Measurements from ENCODE around the gene CC2D2B. TPM values are rescaled to one million over a fixed set of nuclear protein-coding genes. Genes with fewer than 3 reads are reported as not detected.

The CC2D2B gene, protein sequence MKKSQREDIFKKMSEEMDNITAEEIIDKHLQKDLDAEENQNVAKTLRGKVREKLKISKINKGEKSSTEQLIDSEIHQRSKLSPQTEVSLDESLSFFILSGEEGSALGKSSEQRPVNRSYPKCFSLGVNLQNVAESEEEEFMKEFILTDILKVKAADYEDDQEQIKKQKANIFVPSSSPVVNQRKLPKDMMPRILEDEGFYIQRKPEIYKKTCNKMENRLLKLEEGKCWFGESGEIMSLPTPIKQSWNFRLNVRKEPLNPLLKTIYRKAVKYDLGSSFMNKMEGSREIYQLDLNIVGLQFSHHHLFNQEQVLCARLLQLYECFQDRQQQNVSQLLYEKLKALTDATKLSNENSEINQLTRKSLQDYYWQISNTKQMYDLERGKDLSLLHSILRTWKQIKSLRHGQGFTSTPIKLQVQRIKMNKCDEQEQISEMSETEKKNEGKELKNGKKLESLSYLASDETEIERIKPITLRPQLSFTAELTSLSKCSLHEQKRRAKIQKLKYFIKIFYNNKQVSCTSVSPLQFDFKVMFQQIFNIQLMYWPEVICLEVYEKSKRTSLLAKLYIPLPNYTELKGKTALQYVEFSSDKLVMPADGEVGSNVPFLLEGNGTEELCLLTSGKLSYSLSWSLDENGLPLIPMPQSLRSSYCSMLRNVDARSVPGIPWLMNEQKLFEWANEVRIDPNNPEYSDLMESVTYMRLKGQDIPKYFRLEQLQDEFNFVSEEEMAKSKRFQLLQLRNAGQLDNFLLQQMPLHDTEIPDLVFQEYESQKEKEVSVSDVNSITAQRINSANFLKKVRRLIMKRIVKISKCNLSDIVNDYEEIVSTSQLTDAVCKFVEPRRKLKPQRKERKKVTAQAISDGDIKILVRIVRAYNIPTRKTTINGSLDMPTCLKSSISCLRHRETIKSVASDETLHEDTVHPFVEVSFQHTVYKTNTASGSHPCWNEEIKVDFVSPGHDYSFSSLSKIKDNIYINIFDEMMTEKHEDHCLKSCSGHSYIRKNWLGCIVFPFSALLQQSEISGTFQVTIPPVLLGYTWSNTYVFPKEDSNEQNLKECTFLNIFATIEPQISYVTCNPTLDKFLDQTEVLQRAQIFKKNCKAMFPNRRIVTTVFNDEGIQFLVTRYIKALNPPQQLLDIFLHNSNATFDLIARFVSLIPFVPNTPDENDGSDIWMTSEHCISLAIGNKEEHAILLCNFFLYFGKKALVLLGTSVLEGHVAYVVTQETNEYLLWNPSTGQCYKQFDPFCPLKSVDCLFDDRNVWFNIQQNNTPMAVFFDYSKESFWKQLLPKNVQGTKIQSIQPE (N-terminal part only)
- total RNA-seq = 0.17 and 0.33 TPM in 2 replicates

GRCh38 chr10:95907456-95908253 lies at the start of gene CC2D2B:
Gene CC2D2B (plus strand): TSS chr10:95907975. CDS start chr10:95911324, 3,349 bp downstream.

DNA sequence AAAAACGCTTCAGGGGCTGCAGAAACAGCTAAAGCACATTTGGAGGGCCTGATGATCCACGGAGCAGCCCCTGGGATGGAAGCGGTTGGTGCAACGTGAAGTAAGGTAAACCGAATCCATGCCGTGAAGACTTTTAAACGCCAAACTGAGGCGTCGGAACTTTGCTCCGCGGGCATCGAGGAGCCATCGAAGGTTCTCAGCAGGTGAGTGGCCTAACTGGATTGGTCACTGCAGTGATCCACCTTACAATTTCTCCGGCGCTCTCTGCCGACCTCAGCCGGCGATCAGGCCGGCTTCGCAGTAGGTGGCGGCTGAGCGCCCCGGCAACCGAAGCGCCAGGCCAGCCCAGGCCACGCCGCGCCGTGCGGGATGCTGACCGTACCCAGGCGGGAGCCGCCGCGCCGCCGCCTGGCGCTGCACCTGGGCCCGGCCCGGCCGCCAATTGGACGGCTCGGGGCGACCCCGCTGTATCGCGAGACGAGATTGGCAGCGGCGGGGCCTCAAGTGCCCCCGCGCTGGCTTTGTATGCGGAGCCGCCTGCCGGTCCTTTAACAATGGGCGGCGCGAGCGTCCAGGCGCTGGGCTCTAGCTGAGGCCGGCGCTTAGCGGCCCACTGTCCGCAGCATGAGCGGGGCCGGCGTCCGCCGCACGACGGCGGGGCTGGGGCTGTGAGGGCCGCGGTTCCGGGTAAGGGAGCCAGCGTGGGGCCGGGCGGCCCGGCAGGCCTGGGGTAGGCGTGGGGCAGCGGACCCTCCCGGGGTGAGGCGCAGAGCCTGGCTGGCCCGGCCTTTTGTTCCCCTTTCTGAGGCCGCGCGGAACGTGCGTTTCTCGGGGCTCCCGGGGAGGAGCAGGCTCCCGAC lies 135.5 kb downstream of the CC2D2B start, which contains the start of gene CCNJ:
Gene CCNJ, plus strand, starts transcription at position 551 of the 860 bp plus-strand sequence. CDS start 811 bp downstream, outside the sequence.

Other genes starting within 250 kb of the CC2D2B start
- gene TCTN3, start 214.0 kb upstream of the CC2D2B start, total RNA-seq = 44.0 and 51.1 TPM in 2 replicates
- 1.9 and 4.4 TPM in 2 replicates for gene ENTPD1, start 151.8 kb upstream of the CC2D2B start, total RNA-seq
- 28.9 and 32.4 TPM in 2 replicates for gene CCNJ, start 135.6 kb downstream of the CC2D2B start, total RNA-seq
- 14.3 and 15.8 TPM in 2 replicates for gene ZNF518A, start 222.3 kb downstream of the CC2D2B start, total RNA-seq